NCI-H146 (cell line): Measurements from ENCODE around the gene RASA2.

Experiments
- DNase-seq: peaks from one replicate; lab custom pipeline; 2025; lab: John Stamatoyannopoulos, UW

Gene RASA2

GRCh38 chr3:141646760-141647561, 160.1 kb downstream of the RASA2 start:
- DNase-seq, result peak; percentile 57

- DNase-seq, result no peak
These were observed 160.7 kb downstream of the RASA2 start for GRCh38 chr3:141647562-141647915.

DNA sequence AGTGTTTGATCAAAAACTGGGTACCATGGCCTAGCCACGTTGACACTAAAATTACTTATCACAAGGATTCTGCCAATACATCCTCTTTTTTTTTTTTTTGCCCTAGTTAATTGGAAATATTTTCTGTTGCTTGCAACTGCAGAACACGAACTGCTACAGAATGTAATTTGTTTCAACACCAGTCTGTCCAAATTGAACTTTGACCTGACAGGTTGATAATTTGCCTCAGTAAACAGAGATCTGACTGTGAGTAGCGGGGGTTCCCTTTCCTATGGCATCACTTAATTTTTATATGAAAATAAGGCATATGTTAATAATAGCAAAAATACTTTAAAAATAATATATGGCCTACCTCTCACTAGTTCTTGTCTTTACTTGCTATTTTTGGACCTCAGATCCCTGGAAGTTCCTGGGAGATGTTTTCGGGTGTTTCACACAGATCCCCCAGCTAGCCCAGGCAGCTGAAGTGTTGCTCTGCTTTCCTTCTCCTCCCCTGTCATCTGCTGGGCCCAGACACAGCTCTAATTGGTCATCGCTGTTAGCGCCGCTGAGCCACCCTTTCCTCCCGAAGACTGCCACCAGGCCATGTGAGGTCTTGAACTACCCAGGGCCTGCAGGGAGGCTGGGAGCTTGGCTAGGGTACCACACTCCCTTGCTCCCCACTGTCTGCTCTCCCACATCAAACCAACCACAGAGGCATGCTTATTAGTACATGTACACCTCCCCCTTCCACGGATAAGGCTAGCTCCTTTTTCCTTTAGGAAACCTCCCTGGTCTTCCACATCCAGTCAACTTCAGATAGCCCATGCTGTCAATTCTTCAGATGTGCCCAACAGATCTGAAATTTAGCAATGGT, 161.5 kb downstream of the RASA2 start:
- no peak for DNase-seq

DNA sequence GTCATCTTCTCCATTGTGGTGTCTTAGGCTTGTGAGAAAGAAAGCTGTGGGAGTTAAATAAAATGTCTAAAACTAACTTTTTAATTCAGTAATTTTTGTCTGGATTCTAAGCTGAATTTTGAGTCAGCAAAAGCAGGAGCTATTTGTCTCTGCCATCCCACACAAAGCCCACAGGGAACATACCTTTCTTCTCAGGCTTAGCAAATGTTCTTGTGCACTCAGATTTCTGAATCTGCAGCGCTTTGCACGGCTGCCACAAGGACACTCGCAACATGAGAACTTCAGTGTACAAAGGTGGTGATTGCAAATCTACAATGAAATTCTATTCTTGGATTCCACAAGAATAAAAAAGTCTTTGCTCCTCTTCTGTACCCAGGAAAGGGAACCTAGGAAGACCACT, 163.0 kb downstream of the RASA2 start:
- no peak for DNase-seq

- DNase-seq, result no peak
These were observed 164.0 kb downstream of the RASA2 start for GRCh38 chr3:141650783-141651182.

- no peak for DNase-seq
These were observed 164.6 kb downstream of the RASA2 start for GRCh38 chr3:141651409-141651808.

DNA sequence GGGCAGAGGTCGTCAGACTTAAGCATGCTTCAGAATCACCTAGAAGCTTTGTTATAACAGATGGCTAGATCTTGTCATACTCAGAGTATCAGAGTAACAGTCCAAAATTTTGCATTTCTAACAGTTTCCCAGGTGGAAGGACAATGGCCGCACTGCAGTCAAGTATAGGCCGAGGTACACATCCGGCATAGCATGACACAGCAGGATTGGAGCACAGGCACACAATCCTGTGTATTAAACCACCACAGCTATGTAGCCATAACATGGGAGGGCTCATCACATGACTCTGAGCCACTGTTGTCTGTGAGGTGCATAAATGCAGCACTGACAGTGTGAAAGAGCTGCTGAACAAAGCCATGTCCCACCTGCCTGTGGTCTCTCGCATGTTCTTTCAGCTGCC, 165.5 kb downstream of the RASA2 start:
- no peak for DNase-seq

- no peak for DNase-seq
These were observed 167.0 kb downstream of the RASA2 start for GRCh38 chr3:141653847-141654246.

GRCh38 chr3:141655801-141656200, 169.0 kb downstream of the RASA2 start:
- no peak for DNase-seq

DNA sequence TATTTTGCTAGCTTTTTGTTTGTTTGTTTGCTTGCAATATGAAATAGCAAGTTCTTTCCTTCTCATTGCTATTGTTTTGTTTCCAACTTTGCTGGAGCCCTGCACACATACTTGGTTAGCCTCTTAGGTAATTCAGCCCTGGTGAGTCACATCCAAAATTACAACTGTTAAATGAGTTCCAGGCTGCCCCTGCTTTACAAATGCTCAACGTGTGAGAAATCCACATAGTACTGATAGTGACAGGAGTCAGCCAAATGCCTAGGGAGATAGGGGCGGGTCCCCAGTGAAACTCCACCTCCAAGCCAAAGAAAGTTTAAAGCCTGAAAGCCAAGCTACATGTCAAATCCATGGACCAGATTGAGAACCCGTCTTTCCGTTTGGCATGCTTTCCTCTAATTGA, 169.9 kb downstream of the RASA2 start:
- no peak for DNase-seq

DNA sequence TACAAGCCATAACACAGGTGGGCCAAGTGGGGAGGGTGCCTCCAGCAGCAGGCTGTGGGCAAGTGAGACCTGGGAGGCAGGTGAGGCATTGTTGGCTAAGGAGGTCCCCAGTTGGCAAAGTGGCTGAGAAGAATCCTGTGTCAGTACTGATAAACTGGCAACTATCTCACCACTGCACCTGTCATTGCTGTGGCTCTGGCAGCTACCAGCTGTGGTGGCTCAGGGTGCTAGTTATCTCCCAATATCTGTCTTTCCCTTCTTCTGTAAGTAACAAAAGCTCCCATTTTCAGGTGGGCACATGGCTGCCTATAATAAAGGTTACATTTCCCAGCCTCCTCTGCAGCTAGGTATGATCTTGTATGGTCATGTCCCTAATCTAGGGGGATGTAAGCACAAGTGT, 170.7 kb downstream of the RASA2 start:
- no peak for DNase-seq

DNA sequence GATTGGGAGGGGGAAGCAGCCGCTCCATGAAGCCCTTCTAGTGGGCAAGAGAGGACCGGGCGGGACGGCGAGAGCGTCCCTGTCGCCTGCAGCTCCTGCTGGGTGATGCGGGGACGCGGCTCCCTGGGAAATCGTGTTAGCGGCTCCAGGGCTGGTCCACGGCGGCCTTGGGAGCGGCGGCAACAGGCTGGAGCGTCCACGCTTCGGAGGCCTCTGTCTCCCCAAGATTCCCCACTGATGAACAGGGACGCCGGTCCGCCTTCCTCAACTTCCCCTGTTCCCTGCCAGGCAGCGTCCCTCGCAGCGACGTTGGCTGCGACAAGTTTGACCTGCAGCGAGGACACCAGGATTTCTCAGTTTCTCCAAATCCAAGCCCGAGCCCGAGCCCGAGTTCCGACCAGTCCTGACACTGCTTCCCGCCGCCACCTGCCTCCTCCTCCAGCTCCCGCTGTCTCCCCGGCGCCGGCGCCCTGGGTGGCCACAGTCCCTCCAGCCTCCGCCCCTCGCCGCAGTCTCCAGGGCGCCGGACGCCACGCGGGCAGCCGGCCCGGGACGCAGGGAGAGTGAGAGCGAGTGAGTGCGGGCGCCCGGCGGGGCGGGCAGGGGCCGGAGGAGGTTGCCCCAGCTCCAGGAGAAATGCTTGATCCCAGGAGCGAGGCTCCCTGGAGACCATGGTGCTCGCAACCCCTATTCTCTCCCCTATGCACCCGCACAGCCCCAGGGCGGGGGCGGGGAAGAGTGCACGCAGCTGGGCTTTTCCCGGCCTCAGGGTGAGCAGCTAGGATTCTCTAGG, 173.2 kb downstream of the RASA2 start:
- DNase-seq, result peak; percentile 92

- DNase-seq, result no peak
These were observed 173.8 kb downstream of the RASA2 start for GRCh38 chr3:141660614-141660947.

DNA sequence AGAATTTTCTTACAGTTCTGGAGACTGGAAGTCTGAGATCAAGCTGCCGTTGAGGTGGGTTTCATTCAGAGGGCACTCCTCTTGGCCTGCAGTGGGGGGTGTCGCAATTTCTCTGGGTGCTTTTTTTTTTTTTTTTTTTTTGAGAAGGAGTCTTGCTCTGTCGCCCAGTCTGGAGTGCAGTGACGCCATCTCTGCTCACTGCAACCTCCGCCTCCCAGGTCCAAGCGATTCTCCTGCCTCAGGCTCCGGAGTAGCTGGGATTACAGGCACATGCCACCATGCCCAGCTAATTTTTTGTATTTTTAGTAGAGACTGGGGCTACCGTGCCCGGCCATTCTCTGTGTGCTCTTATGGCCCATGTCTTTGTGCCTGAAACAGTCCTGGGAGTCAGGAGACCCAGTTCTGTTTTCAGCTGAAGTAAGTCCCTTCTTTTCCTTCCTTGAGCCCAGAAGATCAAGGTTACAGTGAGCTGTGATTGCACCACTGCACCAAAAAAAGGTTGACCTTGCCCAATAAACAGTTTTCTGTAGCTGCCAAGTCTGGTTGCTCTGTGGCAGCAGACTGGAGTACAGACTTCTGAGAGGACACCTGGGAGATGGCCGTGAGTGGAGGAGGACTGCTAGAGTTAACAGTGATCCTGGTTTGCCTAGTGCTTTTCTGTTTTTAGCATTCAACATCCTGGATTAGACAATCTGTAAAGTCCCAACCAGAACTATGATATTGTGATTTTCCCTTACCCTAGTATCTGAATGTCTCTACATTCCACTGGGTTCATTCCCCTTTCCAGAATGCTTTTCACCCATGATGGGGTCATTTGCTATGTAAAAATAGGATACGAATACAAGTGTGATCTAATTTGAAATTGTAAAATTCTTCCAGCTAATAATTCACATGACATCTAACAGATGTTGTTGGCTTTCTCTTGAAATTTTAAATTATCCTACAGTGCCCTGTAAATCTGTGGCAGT, 174.7 kb downstream of the RASA2 start:
- DNase-seq, result no peak

GRCh38 chr3:141663993-141664392, 177.2 kb downstream of the RASA2 start:
- DNase-seq, result no peak
